DOHH2 (cell line): Measurements from ENCODE around the gene SYNE1.

Source experiments
- H3F3A ChIP-seq: fragments of 200-600 bp; sonication (generic), shearing (Covaris generic); 2 replicates; pipeline ENCODE4 v1.6.0; 2016; ENCODE audit warnings: antibody characterized with exemption, mild to moderate bottlenecking; ENCODE audit not compliant: control insufficient read depth, insufficient read depth
- H3K27ac ChIP-seq: fragments of 200-600 bp; sonication (generic); 2 replicates; pipeline ENCODE4 v1.5.1; 2014; ENCODE audit warnings: low read depth, mild to moderate bottlenecking, low read length, moderate library complexity
- H3K27me3 ChIP-seq: fragments of 200-600 bp; sonication (generic); 2 replicates; pipeline ENCODE4 v1.6.1; 2014; ENCODE audit warnings: mild to moderate bottlenecking, low read length, mixed read lengths; ENCODE audit not compliant: control insufficient read depth
- H3K36me3 ChIP-seq: fragments of 200-600 bp; sonication (generic); 2 replicates; pipeline ENCODE4 v1.6.1; 2014; ENCODE audit warnings: mild to moderate bottlenecking, low read length, moderate library complexity, mixed read lengths; ENCODE audit not compliant: control insufficient read depth
- H3K4me1 ChIP-seq: fragments of 200-600 bp; sonication (generic); 2 replicates; pipeline ENCODE4 v1.6.1; 2014; ENCODE audit warnings: mild to moderate bottlenecking, low read length, mixed read lengths; ENCODE audit not compliant: control insufficient read depth
- H3K4me2 ChIP-seq: fragments of 200-600 bp; sonication (generic); 2 replicates; pipeline ENCODE4 v1.6.0; 2014; ENCODE audit warnings: mild to moderate bottlenecking, low read length, moderate library complexity
- H3K4me3 ChIP-seq: fragments of 200-600 bp; sonication (generic); 2 replicates; pipeline ENCODE4 v1.5.1; 2014; ENCODE audit warnings: mild to moderate bottlenecking, low read length, mixed read lengths
- H3K79me2 ChIP-seq: fragments of 200-600 bp; sonication (generic); 2 replicates; pipeline ENCODE4 v1.6.1; 2014; ENCODE audit warnings: mild to moderate bottlenecking, low read length, mixed read lengths; ENCODE audit not compliant: control insufficient read depth
- H3K9me2 ChIP-seq: fragments of 200-600 bp; sonication (generic); replicated peaks from 2 replicates; pipeline ENCODE4 v1.6.1; 2014; ENCODE audit warnings: mild to moderate bottlenecking, low read length, mixed read lengths; ENCODE audit not compliant: control insufficient read depth
- H3K9me3 ChIP-seq: fragments of 200-600 bp; sonication (generic); 2 replicates; pipeline ENCODE4 v1.6.1; 2014; ENCODE audit warnings: antibody characterized with exemption, low read length, mixed read lengths; ENCODE audit not compliant: control insufficient read depth, insufficient read depth
- H4K20me1 ChIP-seq: fragments of 200-600 bp; sonication (generic); 2 replicates; pipeline ENCODE4 v1.6.0; 2014; ENCODE audit warnings: low read depth, mild to moderate bottlenecking, antibody characterized with exemption, low read length, moderate library complexity; ENCODE audit not compliant: control insufficient read depth, insufficient read depth
- EZH2phosphoT487 ChIP-seq: fragments of 200-600 bp; sonication (generic); IDR thresholded peaks from 2 replicates; pipeline ENCODE4 v1.6.1; 2017; ENCODE audit warnings: borderline replicate concordance, mild to moderate bottlenecking, antibody characterized with exemption, low read length, moderate library complexity, mixed read lengths
- TF ChIP-seq, protein P1 (sequence below): fragments of 200-600 bp; sonication (generic); IDR thresholded peaks from one replicate; pipeline ENCODE4 v1.5.1; 2014; ENCODE audit warnings: antibody characterized with exemption, mild to moderate bottlenecking, low read depth, low read length; ENCODE audit not compliant: poor library complexity, severe bottlenecking

SYNE1 gene

DNA sequence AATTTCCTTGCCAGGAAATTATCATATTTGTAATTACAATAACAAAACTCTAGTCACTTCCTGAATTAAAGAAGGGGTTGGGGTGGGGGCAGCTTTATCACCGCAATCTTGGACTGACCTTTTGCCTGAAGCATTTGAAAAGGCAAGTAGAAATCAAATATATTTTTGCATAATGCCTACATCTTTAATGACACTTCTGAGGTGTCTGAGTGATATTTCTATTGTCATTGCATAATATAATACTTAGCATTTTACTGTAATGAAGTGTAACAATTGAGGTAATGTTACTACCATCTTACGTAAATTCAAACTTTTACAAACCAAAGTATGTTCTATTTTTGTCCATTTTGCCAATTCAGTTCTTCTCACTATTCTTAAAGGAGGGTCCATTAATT lies 65.2 kb downstream of the SYNE1 start:
- H3K9me2 ChIP-seq, result no peaks in the 10 kb centered on the region
- H3K27ac ChIP-seq, result no peak overlapping the region
- H3F3A ChIP-seq, result no peaks in the 10 kb centered on the region
- H3K27me3 ChIP-seq, result peaks cover 9% of the 10 kb centered on the region; the same call in 1 of the 2 replicates
- H4K20me1 ChIP-seq, result no peaks in the 10 kb centered on the region
- TF ChIP-seq EZH2phosphoT487, result no peak
- TF ChIP-seq, protein P1, sequence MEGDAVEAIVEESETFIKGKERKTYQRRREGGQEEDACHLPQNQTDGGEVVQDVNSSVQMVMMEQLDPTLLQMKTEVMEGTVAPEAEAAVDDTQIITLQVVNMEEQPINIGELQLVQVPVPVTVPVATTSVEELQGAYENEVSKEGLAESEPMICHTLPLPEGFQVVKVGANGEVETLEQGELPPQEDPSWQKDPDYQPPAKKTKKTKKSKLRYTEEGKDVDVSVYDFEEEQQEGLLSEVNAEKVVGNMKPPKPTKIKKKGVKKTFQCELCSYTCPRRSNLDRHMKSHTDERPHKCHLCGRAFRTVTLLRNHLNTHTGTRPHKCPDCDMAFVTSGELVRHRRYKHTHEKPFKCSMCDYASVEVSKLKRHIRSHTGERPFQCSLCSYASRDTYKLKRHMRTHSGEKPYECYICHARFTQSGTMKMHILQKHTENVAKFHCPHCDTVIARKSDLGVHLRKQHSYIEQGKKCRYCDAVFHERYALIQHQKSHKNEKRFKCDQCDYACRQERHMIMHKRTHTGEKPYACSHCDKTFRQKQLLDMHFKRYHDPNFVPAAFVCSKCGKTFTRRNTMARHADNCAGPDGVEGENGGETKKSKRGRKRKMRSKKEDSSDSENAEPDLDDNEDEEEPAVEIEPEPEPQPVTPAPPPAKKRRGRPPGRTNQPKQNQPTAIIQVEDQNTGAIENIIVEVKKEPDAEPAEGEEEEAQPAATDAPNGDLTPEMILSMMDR, result no peak
- no peaks in the 10 kb centered on the region for H3K9me3 ChIP-seq
- H3K4me2 ChIP-seq, result no peak overlapping the region
- H3K4me3 ChIP-seq, result no peak overlapping the region
- peaks cover 13% of the 10 kb centered on the region for H3K4me1 ChIP-seq
- no peaks in the 10 kb centered on the region for H3K36me3 ChIP-seq
- H3K79me2 ChIP-seq, result no peaks in the 10 kb centered on the region

DNA sequence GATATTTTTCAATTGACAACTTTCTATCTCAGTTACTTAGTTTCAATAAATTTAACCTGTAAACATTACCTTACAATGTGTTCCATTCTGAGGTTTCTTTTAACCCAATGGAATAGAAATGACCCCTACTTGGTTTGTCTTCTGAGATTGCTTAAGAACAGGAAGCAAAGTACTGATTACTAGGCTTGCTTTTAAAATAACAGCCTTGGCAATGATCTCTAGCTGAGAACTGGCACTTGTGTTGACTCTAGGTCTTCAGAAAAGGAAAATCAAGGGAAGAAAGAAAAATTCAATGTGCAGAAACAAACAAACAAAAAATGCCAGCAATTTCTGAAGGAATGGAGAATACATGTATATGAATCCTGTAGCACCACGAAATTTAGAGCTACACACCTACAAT lies 66.1 kb downstream of the SYNE1 start:
- H3K4me3 ChIP-seq, result no peak overlapping the region
- no peak overlapping the region for H3K4me2 ChIP-seq
- H3K27me3 ChIP-seq, result peaks cover 9% of the 10 kb centered on the region; the same call in 1 of the 2 replicates
- H3K79me2 ChIP-seq, result no peaks in the 10 kb centered on the region
- H3K4me1 ChIP-seq, result peaks cover 8% of the 10 kb centered on the region; the same call in 1 of the 2 replicates
- no peaks in the 10 kb centered on the region for H3K9me3 ChIP-seq
- H3K27ac ChIP-seq, result no peak overlapping the region
- H3K9me2 ChIP-seq, result no peaks in the 10 kb centered on the region
- H3F3A ChIP-seq, result no peaks in the 10 kb centered on the region
- H3K36me3 ChIP-seq, result no peaks in the 10 kb centered on the region
- no peak for TF ChIP-seq EZH2phosphoT487
- TF ChIP-seq, protein P1, result no peak
- H4K20me1 ChIP-seq, result no peaks in the 10 kb centered on the region

DNA sequence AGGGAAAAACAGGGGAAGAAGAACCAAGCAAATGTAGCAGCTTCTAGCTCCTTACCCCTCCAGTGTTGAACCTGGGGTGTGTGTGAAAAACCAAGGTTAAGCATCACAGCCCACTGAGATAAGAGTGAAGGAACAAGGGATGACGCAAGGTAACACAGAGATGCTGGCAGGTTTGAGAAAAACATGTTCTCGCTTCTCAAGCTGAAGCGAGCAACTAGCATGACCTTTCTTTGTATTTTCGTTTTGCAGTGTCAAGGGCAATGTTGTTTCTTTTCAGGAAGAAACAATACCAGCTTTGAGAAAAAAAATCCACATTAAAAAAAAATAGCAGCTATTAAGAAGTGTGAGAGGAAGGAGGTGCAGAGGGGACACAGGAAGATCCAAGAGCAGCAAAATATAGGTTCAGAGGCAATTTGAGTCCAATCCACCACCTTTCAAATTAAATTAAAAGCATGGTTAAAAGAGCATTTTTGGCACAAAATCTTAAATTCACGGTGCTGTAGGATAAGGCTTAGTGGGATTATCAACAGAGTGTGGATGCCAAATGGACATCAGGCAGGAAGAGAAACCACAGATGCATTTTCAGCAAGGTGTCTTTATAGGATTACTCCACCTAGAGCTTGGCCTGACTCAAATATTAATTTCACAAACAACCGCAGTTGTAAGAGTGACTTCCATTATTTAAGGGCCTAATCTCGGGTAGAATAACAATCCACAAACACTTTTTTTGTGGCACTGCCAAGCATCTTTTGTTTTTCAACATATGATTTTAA lies 70.9 kb downstream of the SYNE1 start:
- H3K4me1 ChIP-seq, result no peaks in the 10 kb centered on the region
- no peak for TF ChIP-seq EZH2phosphoT487
- TF ChIP-seq, protein P1, result no peak
- no peaks in the 10 kb centered on the region for H3F3A ChIP-seq
- no peak overlapping the region for H3K27ac ChIP-seq
- no peaks in the 10 kb centered on the region for H3K36me3 ChIP-seq
- H3K27me3 ChIP-seq, result 0 out of 2 replicates have a peak, but pooled peaks cover 5% of the 10 kb centered on the region
- H3K79me2 ChIP-seq, result no peaks in the 10 kb centered on the region
- H4K20me1 ChIP-seq, result no peaks in the 10 kb centered on the region
- H3K4me3 ChIP-seq, result no peak overlapping the region
- H3K4me2 ChIP-seq, result no peak overlapping the region
- H3K9me3 ChIP-seq, result no peaks in the 10 kb centered on the region
- no peaks in the 10 kb centered on the region for H3K9me2 ChIP-seq
